DMS79 (cell line): ENCODE measurements around the gene CCDC63.
"Not testable (repeated sequence)": the region's sequence is repeated elsewhere in the genome, so short reads cannot be mapped to it uniquely, and the experiment has no call there.

Source experiments
- DNase-seq: peaks from one replicate; lab custom pipeline; 2025; lab: John Stamatoyannopoulos, UW

The CCDC63 gene

DNA sequence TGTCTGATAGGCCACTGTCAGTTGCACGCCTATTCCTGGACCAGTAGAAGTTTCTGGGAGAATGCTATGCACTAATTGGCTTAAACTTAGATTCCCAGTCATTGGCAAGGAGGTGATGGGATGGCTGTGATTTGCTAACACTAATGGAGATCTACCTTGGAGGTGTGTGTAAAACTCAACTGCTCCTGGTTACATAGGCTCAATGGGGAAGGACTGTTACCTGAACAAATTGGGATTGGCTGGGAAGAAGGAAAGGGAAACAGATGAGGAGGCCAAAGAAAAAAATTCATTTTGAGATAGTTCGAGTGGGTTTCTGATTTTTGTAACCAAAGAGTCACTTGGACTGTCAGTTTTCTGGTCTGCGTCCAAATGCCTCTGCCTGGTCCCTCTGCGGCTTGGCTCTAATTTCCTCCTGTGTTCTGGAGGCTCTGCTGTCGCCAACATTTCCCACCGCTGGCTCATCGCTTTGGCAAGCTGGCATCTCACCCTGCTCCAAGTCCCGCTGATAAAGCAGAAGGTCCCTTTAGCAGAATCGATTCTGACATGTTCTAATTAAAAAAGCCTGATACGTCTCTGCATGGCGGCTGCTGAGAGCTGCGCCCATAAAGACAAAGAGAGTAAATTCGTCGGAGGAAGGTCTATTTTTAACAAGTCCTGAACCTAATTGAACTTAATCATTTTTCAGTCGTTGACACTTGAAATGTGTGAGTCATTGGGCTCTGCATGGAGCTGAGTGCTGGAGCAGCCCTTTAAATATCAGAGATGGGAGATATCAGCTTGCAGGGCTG, 2.0 kb upstream of the CCDC63 start:
- no peak for DNase-seq

- no peak for DNase-seq
These were observed 1.5 kb upstream of the CCDC63 start for GRCh38 chr12:110845339-110845682.

DNA sequence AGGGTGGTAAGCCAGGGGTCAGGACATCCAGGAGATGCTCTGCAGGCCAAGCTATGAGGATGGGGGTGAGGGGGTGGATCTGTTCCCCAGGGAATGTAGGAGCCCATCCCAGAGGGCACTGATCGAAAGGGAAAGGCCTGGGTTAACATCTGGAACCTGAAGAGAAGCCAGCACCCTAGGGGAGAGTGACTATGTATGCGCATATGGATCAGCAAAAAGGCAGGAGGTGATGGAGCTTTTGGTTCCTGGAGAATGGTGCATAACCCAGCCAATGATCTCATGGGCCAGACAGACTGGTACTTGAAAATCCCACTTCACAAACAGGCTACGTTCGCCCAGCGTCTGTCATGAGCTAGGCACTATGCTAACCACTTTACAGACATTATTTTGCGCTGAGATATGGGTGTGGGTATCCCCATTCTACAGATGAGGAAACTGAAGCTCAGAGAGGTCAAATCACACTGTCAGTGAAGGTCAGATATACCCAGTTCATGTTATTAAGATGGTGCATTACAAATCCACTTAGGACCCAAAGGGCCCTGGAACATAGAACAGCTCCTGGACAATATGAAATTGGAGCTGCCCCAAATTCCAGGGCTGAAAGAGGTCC, 1.6 kb downstream of the CCDC63 start:
- DNase-seq, result no peak

- no peak for DNase-seq
These were observed 2.4 kb downstream of the CCDC63 start for GRCh38 chr12:110849221-110849620.

- no peak for DNase-seq
These were observed 3.1 kb downstream of the CCDC63 start for GRCh38 chr12:110849748-110850403.

DNA sequence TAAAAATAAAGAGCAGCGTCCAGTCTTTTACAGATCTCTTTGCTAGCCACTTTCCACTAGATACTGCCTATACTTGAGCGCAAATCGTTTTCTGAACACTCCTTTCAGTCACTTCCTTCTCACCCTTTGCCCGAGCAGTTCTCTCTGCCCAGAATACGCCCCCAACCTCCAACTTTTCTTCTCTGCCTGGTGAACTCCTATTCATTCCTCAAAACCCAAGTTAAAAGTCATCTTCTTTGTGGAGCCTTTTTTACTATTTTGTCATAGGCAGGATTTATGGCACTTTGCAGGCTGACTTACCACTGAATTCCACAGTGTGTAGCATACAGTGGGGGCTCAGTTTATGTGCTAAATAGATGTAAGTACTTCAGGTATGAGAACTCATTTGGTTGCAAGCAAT, 4.0 kb downstream of the CCDC63 start:
- DNase-seq, result no peak

GRCh38 chr12:110853836-110854235, 7.0 kb downstream of the CCDC63 start:
- no peak for DNase-seq

DNA sequence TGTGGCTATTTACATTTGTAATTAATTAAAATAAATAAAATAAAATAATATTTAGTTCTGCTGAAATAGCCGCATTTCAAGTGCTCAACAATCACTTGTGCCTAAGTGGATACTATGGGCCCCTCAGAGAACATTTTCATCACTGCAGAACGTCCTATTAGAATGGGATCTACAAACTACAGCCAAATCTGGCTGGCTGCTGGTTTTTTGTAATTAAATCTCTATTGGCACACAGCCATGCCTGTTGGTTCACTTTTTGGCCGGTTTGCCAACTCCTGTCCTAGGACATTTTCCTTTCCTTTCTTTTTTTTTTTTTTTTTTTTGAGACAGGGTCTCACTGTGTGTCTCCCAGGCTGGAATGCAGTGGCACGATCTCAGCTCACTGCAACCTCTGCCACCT, 9.8 kb downstream of the CCDC63 start:
- no peak for DNase-seq

- DNase-seq, result no peak
These were observed 10.7 kb downstream of the CCDC63 start for GRCh38 chr12:110857528-110857927.

- not testable (repeated sequence) for DNase-seq
These were observed 11.2 kb downstream of the CCDC63 start for GRCh38 chr12:110857954-110858353.

DNA sequence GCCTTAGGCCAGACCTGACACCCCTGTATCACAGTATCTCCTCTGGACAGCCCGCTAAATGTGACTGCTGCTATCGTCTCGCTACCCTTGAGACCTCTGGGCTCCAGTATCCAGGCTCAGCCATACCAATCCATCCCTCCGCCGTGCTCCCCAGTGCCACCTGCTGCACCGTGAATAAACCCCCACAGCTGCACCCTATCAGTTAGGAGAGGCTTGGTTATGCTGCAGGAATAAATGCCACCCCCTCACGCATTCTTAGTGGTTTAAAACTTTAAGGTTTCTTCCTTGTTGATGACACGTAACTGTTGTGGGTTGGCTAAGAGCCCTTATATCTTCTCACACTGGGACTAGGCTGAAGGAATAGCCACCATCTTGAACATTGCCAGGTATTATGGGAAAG, 12.1 kb downstream of the CCDC63 start:
- DNase-seq, result no peak

GRCh38 chr12:110860833-110861296, 14.1 kb downstream of the CCDC63 start:
- DNase-seq, result no peak

DNA sequence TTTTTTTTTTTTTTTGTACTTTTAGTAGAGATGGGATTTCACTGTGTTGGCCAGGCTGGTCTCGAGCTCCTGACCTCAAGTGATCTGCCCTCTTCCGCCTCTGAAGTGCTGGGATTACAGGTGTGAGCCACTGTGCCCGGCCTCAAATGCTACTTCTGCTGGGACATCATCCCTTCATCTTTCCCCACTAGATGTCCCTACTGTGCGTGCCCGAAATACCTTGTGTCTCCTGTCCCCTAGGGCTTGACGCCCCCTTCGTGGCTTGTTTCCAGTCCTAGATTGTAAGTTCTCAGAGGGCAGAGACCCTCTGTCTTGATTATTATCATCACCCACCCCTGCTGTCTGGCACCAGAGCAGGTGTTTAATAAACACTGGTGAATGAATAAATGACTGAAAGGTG, 14.9 kb downstream of the CCDC63 start:
- DNase-seq, result no peak

- DNase-seq, result no peak
These were observed 15.5 kb downstream of the CCDC63 start for GRCh38 chr12:110862329-110862728.

DNA sequence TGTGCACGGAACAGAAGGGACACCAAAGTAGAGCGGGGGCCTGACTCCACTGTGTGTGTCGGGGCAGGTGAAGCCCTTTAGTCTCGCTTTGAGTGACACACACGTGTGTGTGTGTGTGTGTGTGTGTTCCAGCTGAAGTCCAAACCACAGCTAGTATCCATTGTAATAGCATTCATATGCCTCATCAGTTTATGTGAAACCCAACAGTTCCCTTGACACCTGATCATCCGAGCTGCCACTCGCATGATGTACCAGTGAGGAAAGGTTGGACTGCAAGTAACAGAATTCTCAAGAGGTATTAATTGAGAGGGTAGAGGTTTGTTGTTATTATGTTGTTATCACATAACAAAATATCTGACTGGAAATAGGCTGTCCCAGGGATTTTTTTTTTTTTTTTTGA, 16.4 kb downstream of the CCDC63 start:
- no peak for DNase-seq

GRCh38 chr12:110865521-110865920, 18.7 kb downstream of the CCDC63 start:
- no peak for DNase-seq

DNA sequence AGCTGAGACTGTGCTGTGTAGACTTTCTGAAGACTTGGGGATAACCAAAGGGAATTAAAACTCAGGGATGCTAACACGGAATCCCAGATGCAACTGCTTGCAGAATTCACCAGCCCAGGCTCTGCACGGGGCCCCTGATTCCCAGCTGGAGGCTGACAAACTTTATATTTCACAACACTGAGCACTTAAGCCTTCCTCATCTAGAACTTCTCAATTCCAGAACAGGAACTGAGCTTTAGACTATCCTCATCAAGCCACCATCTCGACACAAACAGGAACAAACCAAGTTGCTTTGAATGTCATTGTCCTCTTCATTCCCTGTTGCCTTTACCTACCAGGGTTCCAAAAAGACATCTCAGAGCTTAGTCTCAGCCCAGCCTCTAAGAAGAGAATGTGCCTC, 22.2 kb downstream of the CCDC63 start:
- DNase-seq, result no peak

DNA sequence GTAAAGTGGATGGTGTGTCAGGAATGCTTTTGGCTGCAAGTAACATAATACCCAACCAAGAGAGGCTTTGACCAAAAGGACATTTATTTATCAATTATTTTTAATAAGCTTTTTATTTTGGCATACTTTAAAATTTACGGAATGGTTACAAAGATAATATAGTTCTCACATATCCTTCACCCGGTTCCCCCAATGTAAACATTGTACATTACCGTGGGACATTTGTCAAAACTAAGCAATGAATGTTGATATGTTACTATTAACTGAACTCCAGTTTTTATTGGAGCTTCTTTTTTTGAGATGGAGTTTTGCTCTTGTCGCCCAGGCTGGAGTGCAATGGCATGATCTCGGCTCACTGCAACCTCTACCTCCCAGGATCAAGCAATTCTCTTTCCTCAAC, 23.0 kb downstream of the CCDC63 start:
- DNase-seq, result no peak

- DNase-seq, result no peak
These were observed 25.3 kb downstream of the CCDC63 start for GRCh38 chr12:110872100-110872499.

DNA sequence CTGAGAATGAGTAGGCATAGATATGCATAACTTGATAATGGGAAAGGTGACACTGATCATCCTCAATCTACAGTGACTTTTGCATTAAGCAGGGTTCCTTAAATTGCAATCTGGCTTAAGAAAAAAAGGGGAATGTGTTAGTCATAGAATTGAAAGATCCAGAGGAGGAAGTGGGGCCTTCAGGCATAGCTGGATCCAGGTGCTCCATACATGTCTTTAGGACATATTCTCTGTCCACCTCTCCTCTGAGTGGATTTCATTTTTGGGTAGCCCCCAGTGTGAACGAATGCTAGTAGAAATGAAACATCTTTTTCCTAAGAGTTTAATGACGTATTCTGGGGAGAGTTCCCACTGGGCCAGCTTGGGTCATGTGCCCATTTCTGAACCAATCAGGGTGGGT, 27.6 kb downstream of the CCDC63 start:
- DNase-seq, result no peak

- DNase-seq, result no peak
These were observed 28.0 kb downstream of the CCDC63 start for GRCh38 chr12:110874781-110875180.

DNA sequence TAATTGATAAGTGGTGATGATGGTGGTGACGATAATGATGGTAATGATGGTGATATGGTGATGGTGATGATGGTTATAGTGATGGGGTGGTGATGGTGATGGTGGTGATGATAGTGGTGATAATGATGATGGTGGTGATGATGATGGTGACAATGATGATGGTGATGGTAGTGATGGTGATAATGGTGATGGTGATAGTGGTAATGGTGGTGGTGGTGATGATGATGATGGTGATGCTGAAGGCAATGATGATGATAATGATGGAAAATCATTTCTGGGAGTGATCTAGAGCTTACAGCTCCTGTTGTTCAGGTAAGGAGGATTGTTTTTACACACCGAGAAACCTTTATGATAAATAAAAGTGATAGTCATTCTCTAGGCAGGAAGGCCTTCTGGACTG, 33.9 kb downstream of the CCDC63 start:
- no peak for DNase-seq

GRCh38 chr12:110883251-110883650, 36.5 kb downstream of the CCDC63 start:
- no peak for DNase-seq
